ENCODE results near the gene LTB. TPM values are rescaled to one million over a fixed set of nuclear protein-coding genes. Genes with fewer than 3 reads are reported as not detected.
A peak's percentile ranks its signal among the peaks of the same experiment; 100 is the strongest.

The LTB gene
- total and polyA plus RNA-seq, 2 of the 13 experiments (the other 11 are each of a cell fraction or from before 2014, with no cell fraction given), result 0.09 to 0.22 TPM

DNA sequence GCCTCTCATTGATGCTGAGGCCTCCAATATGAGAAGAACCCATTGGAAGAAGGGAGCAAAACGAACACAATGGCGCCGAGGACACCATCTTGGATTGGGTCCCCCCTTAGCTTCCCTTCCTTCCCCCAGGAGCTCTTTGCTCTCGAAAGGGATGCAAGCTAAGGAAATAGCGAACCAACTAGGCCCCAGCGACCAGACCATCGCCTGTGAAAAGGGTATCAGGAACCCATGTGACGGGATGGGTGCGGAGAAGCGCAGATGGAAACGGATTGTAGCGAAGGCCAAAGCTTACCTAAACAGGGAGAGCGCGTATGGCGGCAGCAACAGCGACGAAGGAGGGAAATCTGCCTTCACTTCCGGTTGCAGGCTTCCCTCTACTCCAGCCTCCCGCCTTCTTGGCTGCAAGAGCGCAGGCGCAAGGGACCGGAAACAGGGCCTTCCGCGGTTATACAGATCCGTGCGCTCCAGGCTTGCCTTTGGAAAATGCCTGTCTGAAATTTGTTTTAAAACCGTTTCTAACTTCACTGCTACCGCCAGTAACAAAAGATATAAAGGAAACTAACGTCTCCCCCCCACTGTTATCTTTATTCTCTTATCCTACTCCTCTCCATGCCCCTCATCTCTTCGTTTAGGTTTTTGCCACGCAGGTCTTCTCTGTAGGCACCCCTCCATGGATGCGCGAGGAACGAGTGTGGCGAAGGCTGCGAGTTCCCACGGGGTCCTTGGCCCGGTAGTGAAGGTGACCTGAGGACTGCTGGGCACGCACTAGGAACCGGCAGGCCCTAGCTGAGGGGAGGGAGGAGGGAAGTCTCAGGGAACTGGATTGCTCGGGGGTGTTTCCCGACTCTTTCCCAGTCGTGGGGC, 40.3 kb downstream of the LTB start, which contains the start of gene DDX39B (continued):
- TF ChIP-seq NCOA2 (CRISPR knock-in tag; IDR thresholded peaks at IDR 0.05) (peak; percentile 50), NFIC (IDR thresholded peaks at IDR 0.05; ENCODE audit: low read length) (peak; percentile 83), SMAD3 (CRISPR knock-in tag; IDR thresholded peaks at IDR 0.05) (no peak; the same call in 1 of the 2 replicates), MAFK (conservative IDR thresholded peaks at IDR 0.05 in 1 of 2, IDR thresholded peaks at IDR 0.05 in 1 of 2; ENCODE audit: low read length in 2 of 2) (no peak), CC2D1A (CRISPR knock-in tag; IDR thresholded peaks at IDR 0.05) (peak; percentile 89; the same call in 1 of the 2 replicates), ZNF614 (CRISPR knock-in tag; IDR thresholded peaks at IDR 0.05; ENCODE audit: borderline replicate concordance) (peak; percentile 75), ZNF883 (CRISPR knock-in tag; IDR thresholded peaks at IDR 0.05; ENCODE audit: not compliant biosample characterization) (peak; percentile 89), SRF (IDR thresholded peaks at IDR 0.05; ENCODE audit: low read depth, low read length) (peak; percentile 19; the same call in 1 of the 2 replicates), ZKSCAN8 (CRISPR knock-in tag; IDR thresholded peaks at IDR 0.05; ENCODE audit: borderline replicate concordance) (peak; percentile 74; the same call in 1 of the 2 replicates), ARID4A (CRISPR knock-in tag; IDR thresholded peaks at IDR 0.05; ENCODE audit: borderline replicate concordance) (peak; percentile 92), ZNF549 (CRISPR knock-in tag; IDR thresholded peaks at IDR 0.05) (no peak), POLR2AphosphoS2 (IDR thresholded peaks at IDR 0.05; ENCODE audit: low read depth, low read length) (peak; percentile 83), ZNF256 (CRISPR knock-in tag; conservative IDR thresholded peaks at IDR 0.05) (peak; percentile 93), TMF1 (CRISPR knock-in tag; IDR thresholded peaks at IDR 0.05; ENCODE audit: low read depth) (peak; percentile 43), ZNF850 (CRISPR knock-in tag; conservative IDR thresholded peaks at IDR 0.05) (no peak), PREB (CRISPR knock-in tag; IDR thresholded peaks at IDR 0.05) (peak; percentile 45; the same call in 1 of the 2 replicates), TCF7 (IDR thresholded peaks at IDR 0.05; ENCODE audit: low read depth) (no peak), ZNF569 (CRISPR knock-in tag; IDR thresholded peaks at IDR 0.05; ENCODE audit: borderline replicate concordance) (no peak), CBFB (CRISPR knock-in tag; IDR thresholded peaks at IDR 0.05) (peak; percentile 61; the same call in 1 of the 2 replicates)
- TF ChIP-seq, protein P1, sequence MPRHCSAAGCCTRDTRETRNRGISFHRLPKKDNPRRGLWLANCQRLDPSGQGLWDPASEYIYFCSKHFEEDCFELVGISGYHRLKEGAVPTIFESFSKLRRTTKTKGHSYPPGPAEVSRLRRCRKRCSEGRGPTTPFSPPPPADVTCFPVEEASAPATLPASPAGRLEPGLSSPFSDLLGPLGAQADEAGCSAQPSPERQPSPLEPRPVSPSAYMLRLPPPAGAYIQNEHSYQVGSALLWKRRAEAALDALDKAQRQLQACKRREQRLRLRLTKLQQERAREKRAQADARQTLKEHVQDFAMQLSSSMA (CRISPR knock-in tag; IDR thresholded peaks at IDR 0.05), result peak; percentile 61; the same call in 1 of the 2 replicates
- TF ChIP-seq, protein P2, sequence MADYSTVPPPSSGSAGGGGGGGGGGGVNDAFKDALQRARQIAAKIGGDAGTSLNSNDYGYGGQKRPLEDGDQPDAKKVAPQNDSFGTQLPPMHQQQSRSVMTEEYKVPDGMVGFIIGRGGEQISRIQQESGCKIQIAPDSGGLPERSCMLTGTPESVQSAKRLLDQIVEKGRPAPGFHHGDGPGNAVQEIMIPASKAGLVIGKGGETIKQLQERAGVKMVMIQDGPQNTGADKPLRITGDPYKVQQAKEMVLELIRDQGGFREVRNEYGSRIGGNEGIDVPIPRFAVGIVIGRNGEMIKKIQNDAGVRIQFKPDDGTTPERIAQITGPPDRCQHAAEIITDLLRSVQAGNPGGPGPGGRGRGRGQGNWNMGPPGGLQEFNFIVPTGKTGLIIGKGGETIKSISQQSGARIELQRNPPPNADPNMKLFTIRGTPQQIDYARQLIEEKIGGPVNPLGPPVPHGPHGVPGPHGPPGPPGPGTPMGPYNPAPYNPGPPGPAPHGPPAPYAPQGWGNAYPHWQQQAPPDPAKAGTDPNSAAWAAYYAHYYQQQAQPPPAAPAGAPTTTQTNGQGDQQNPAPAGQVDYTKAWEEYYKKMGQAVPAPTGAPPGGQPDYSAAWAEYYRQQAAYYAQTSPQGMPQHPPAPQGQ (CRISPR knock-in tag; IDR thresholded peaks at IDR 0.05; ENCODE audit: borderline replicate concordance), result 0 out of 2 replicates have a peak, but pooled peaks have one; percentile 89
